Suprapubic skin (tissue), 4 donors: Measurements from ENCODE around the gene CFD. TPM values are rescaled to one million over a fixed set of nuclear protein-coding genes. Genes with fewer than 3 reads are reported as not detected.
"Not testable (repeated sequence)": the region's sequence is repeated elsewhere in the genome, so short reads cannot be mapped to it uniquely, and the experiment has no call there.

Source experiments
- DNase-seq, 2 donors: peaks; one replicate each; pipeline ENCODE4 v3.0.0-alpha.2; 2019; ENCODE audit warnings: low spot score in 2 of 2
- H3K27ac ChIP-seq: fragments of 200-600 bp; sonication (generic); one replicate; pipeline ENCODE4 v1.5.1; 2019
- H3K27me3 ChIP-seq: fragments of 200-600 bp; sonication (generic); one replicate; pipeline ENCODE4 v1.5.1; 2019
- H3K36me3 ChIP-seq: fragments of 200-600 bp; sonication (generic); one replicate; pipeline ENCODE4 v1.5.1; 2019
- H3K4me1 ChIP-seq: fragments of 200-600 bp; sonication (generic); one replicate; pipeline ENCODE4 v1.5.1; 2019
- H3K4me3 ChIP-seq: fragments of 200-600 bp; sonication (generic); one replicate; pipeline ENCODE4 v1.5.1; 2019; ENCODE audit warnings: mild to moderate bottlenecking
- H3K9me3 ChIP-seq: fragments of 200-600 bp; sonication (generic); one replicate; pipeline ENCODE4 v1.5.1; 2019
- CTCF ChIP-seq, 2 donors: fragments of 200-600 bp in 1 of 2; fragments of 450-650 bp in 1 of 2; sonication (generic) in 1 of 2; IDR thresholded peaks; one replicate each; pipeline ENCODE4 v1.5.1; 2016 to 2019; ENCODE audit warnings: antibody characterized with exemption in 2 of 2, mild to moderate bottlenecking in 1 of 2, moderate library complexity in 1 of 2
- EP300 ChIP-seq: sonication (generic); formaldehyde crosslinking; IDR thresholded peaks from one replicate; pipeline ENCODE4 v1.6.1; 2017; ENCODE audit warnings: antibody characterized with exemption
- POLR2A ChIP-seq, 2 donors: fragments of 450-650 bp; IDR thresholded peaks; one replicate each; pipeline ENCODE4 v1.6.1; 2017; ENCODE audit warnings: antibody characterized with exemption in 2 of 2, mild to moderate bottlenecking in 2 of 2, moderate library complexity in 2 of 2
- POLR2AphosphoS5 ChIP-seq, 3 donors: sonication (generic); formaldehyde crosslinking; IDR thresholded peaks; one replicate each; pipeline ENCODE4 v1.6.1; 2017; ENCODE audit warnings: antibody characterized with exemption in 3 of 3
- WGBS: methylation state at CpG from one replicate; pipeline ENCODE4 v1.1.5; 2018; 5-methylcytosine and 5-hydroxymethylcytosine counted together
- total RNA-seq, 4 donors: library from RNA; depleted of rRNA; stranded (reverse); fragments of >200 nt; gene quantifications; one replicate each; pipeline ENCODE4 v1.1.0, GENCODE V29; 2016

Gene CFD
- total RNA-seq, 4 donors from 2014 or later = 195 to 332 (median 294) TPM

DNA sequence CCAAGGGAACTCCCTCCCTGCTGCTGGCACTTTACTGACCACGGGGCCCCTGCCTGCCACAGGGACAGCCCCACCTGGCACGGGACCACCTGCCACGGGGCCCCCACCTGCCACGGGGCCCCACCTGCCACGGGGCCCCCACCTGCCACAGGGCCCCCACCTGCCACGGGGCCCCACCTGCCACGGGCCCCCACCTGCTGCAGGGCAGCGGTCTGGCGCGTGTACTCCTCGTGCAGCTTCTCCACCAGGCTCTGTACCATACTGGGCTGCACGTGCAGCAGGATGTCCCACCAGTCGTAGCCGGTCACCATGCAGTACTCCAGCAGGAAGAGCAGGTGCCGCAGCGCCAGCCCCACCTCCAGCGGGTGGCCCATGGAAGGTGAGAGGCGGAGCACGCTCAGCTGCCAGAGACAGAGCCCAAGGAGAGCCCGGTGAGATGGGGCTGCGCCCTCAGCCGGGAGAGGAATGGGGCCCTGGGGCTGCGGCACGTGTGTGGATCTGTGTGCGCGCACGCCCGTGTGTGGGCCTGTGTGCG is 17.4 kb downstream of the CFD start:
- no peak for DNase-seq
- WGBS = 100% methylated on average over 1 of the region's 29 CpGs
- Histone ChIP-seq H3K36me3 (peaks cover 73% of the 10 kb centered on the region), H3K4me3 (no peak overlapping the region), H3K27me3 (no peaks in the 10 kb centered on the region), H3K4me1 (peaks cover 36% of the 10 kb centered on the region), H3K9me3 (no peaks in the 10 kb centered on the region), H3K27ac (no peak overlapping the region)
- TF ChIP-seq EP300 = no peak
- no peak for TF ChIP-seq POLR2A (IDR thresholded peaks at IDR 0.05)
- no peak for TF ChIP-seq POLR2AphosphoS5 (IDR thresholded peaks at IDR 0.05)
- TF ChIP-seq CTCF (IDR thresholded peaks at IDR 0.05) = no peak

DNA sequence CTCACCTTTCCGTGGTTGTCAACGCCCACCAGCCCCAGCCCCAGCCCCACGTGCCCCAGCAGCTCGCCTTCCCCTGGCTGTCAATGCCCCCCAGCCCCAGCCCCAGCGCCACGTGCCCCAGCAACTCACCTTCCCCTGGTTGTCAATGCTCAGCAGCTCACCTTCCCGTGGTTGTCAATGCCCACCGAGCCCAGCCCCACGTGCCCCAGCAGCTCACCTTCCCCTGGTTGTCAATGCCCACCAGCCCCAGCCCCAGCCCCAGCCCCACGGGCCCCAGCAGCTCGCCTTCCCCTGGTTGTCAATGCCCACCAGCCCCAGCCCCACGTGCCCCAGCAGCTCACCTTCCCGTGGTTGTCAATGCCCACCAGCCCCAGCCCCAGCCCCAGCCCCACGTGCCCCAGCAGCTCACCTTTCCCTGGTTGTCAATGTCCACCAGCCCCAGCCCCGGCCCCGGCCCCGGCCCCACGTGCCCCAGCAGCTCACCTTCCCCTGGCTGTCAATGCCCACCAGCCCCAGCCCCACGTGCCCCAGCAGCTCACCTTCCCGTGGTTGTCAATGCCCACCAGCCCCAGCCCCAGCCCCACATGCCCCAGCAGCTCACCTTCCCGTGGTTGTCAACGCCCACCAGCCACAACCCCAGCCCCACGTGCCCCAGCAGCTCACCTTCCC is 18.7 kb downstream of the CFD start:
- not testable (repeated sequence) for H3K27me3 ChIP-seq, H3K27ac ChIP-seq, H3K4me3 ChIP-seq, H3K9me3 ChIP-seq, DNase-seq
- Histone ChIP-seq H3K36me3 (peaks cover 85% of the 10 kb centered on the region), H3K4me1 (peaks cover 25% of the 10 kb centered on the region)
- 68% methylated on average over 13 of the region's 23 CpGs for WGBS

DNA sequence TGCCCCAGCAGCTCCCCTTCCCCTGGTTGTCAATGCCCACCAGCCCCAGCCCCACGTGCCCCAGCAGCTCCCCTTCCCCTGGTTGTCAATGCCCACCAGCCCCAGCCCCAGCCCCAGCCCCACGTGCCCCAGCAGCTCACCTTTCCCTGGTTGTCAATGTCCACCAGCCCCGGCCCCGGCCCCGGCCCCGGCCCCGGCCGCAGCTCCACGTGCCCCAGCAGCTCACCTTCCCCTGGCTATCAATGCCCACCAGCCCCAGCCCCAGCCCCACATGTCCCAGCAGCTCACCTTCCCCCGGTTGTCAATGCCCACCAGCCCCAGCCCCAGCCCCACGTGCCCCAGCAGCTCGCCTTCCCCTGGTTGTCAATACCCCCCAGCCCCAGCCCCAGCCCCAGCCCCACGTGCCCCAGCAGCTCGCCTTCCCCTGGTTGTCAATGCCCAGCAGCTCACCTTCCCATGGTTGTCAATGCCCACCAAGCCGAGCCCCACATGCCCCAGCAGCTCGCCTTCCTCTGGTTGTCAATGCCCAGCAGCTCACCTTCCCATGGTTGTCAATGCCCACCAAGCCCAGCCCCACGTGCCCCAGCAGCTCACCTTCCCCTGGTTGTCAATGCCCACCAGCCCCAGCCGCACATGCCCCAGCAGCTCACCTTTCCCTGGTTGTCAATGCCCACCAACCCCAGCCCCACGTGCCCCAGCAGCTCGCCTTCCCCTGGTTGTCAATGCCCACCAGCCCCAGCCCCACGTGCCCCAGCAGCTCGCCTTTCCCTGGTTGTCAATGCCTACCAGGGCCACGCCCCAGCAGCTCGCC is 19.5 kb downstream of the CFD start:
- peaks cover 86% of the 10 kb centered on the region for H3K36me3 ChIP-seq
- not testable (repeated sequence) for DNase-seq, H3K27ac ChIP-seq, H3K27me3 ChIP-seq, H3K9me3 ChIP-seq, H3K4me3 ChIP-seq
- WGBS = 83% methylated on average over 22 of the region's 24 CpGs
- H3K4me1 ChIP-seq = peaks cover 17% of the 10 kb centered on the region

DNA sequence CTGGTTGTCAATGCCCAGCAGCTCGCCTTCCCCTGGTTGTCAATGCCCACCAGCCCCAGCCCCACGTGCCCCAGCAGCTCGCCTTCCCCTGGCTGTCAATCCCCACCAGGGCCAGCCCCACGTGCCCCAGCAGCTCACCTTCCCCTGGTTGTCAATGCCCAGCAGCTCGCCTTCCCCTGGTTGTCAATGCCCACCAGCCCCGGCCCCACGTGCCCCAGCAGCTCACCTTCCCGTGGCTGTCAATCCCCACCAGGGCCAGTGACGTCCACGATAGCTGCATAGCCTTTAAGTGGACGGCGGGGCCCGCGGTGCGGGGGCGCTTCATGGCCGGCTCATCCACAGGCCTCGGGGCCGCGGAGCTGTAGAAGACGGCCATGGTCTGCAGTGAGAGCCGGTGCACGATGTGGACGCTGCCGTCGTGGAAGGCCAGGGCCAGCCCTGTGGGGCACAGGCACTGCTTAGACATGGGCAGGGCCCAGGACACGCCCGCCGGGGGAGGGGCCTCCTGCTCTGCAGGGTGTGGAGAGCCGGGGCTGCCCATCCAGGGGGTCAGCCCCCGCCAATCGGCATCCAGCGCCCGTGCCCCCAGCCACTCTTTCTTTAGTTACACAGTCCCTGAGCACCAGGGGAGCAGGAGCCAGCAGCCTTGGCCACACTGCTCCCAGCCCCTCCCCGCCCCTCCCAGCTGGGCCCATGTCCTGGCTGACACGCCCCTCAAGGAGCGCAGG is 20.4 kb downstream of the CFD start:
- DNase-seq = no peak
- Histone ChIP-seq H3K27ac (no peak overlapping the region), H3K27me3 (no peaks in the 10 kb centered on the region), H3K36me3 (peaks cover 88% of the 10 kb centered on the region), H3K4me3 (no peak overlapping the region), H3K4me1 (peaks cover 10% of the 10 kb centered on the region), H3K9me3 (no peaks in the 10 kb centered on the region)
- 89% methylated on average over 11 of the region's 37 CpGs for WGBS
- TF ChIP-seq EP300 = no peak
- no peak for TF ChIP-seq POLR2A (IDR thresholded peaks at IDR 0.05)
- TF ChIP-seq POLR2AphosphoS5 (IDR thresholded peaks at IDR 0.05) = no peak
- no peak for TF ChIP-seq CTCF (IDR thresholded peaks at IDR 0.05)

GRCh38 chr19:881385-882071 is 22.1 kb downstream of the CFD start:
- no peak overlapping the region for H3K27ac ChIP-seq
- DNase-seq = no peak
- peaks cover 88% of the 10 kb centered on the region for H3K36me3 ChIP-seq
- no peaks in the 10 kb centered on the region for H3K9me3 ChIP-seq
- no peak for TF ChIP-seq POLR2A (IDR thresholded peaks at IDR 0.05)
- TF ChIP-seq CTCF (IDR thresholded peaks at IDR 0.05) = no peak
- TF ChIP-seq EP300 = no peak
- TF ChIP-seq POLR2AphosphoS5 (IDR thresholded peaks at IDR 0.05) = no peak
- H3K4me3 ChIP-seq = no peak overlapping the region
- no peaks in the 10 kb centered on the region for H3K27me3 ChIP-seq
- 99% methylated on average over 17 of the region's 34 CpGs for WGBS
- peaks cover 9% of the 10 kb centered on the region for H3K4me1 ChIP-seq
